GM23338 (cell line): ENCODE measurements around the gene SPC24. TPM values are rescaled to one million over a fixed set of nuclear protein-coding genes. Genes with fewer than 3 reads are reported as not detected.

Source experiments
- ATAC-seq: fragments of 200-7000 bp; cut with Tn5 transposase; 3 replicates; pipeline ENCODE4 v1.9.1; 2020
- DNase-seq: peaks from one replicate; pipeline ENCODE4 v3.0.0-alpha.2; 2015; ENCODE audit warnings: low spot score
- H2AFZ ChIP-seq: fragments of 200-600 bp; sonication (generic); 2 replicates; pipeline ENCODE4 v1.8.0; 2016; ENCODE audit warnings: antibody characterized with exemption, mild to moderate bottlenecking, moderate library complexity
- H3F3A ChIP-seq: fragments of 200-600 bp; sonication (generic); replicated peaks from 2 replicates; pipeline ENCODE4 v1.8.0; 2017; ENCODE audit warnings: antibody characterized with exemption, mixed run types, low read depth
- H3K27ac ChIP-seq: fragments of 200-600 bp; sonication (generic); 2 replicates; pipeline ENCODE4 v1.6.1; 2016; ENCODE audit warnings: low read depth
- H3K27me3 ChIP-seq: fragments of 200-600 bp; sonication (generic); 2 replicates; pipeline ENCODE4 v1.8.0; 2016; ENCODE audit warnings: mild to moderate bottlenecking, mixed run types, moderate library complexity; ENCODE audit not compliant: insufficient read depth
- H3K36me3 ChIP-seq: fragments of 200-600 bp; sonication (generic); 2 replicates; pipeline ENCODE4 v1.8.0; 2016; ENCODE audit warnings: mild to moderate bottlenecking; ENCODE audit not compliant: insufficient read depth
- H3K4me1 ChIP-seq: fragments of 200-600 bp; sonication (generic); 2 replicates; pipeline ENCODE4 v1.8.0; 2016; ENCODE audit warnings: mild to moderate bottlenecking, moderate library complexity; ENCODE audit not compliant: insufficient read depth
- H3K4me2 ChIP-seq: fragments of 200-600 bp; sonication (generic); 2 replicates; pipeline ENCODE4 v1.7.1; 2017; ENCODE audit warnings: mixed run types
- H3K4me3 ChIP-seq: fragments of 200-600 bp; sonication (generic); 2 replicates; pipeline ENCODE4 v1.6.1; 2016; ENCODE audit warnings: mixed run types
- H3K79me2 ChIP-seq: fragments of 200-600 bp; sonication (generic); replicated peaks from 2 replicates; pipeline ENCODE4 v1.8.0; 2017; ENCODE audit warnings: mild to moderate bottlenecking; ENCODE audit not compliant: insufficient read depth
- H3K9me2 ChIP-seq: fragments of 200-600 bp; sonication (generic); 2 replicates; pipeline ENCODE4 v1.8.0; 2017; ENCODE audit not compliant: insufficient read depth
- H4K20me1 ChIP-seq: fragments of 200-600 bp; sonication (generic); replicated peaks from 2 replicates; pipeline ENCODE4 v1.8.0; 2017; ENCODE audit warnings: mild to moderate bottlenecking; ENCODE audit not compliant: insufficient read depth
- H3K27ac Mint-ChIP-seq: 2 replicates; pipeline ENCODE4 v1.8.0; 2020; ENCODE audit warnings: inconsistent platforms, mild to moderate bottlenecking, moderate library complexity, mixed read lengths
- H3K27me3 Mint-ChIP-seq: 3 replicates; pipeline ENCODE4 v1.8.0; 2022; ENCODE audit warnings: low read depth, mild to moderate bottlenecking, moderate library complexity, mixed read lengths, inconsistent platforms; ENCODE audit not compliant: insufficient read depth, poor library complexity
- H3K36me3 Mint-ChIP-seq: 3 replicates; pipeline ENCODE4 v1.8.0; 2021; ENCODE audit warnings: low read depth, mild to moderate bottlenecking, inconsistent platforms, moderate library complexity, mixed read lengths
- H3K4me1 Mint-ChIP-seq: 3 replicates; pipeline ENCODE4 v1.8.0; 2020; ENCODE audit warnings: mild to moderate bottlenecking, inconsistent platforms, mixed read lengths
- H3K4me3 Mint-ChIP-seq: 3 replicates; pipeline ENCODE4 v1.8.0; 2021; ENCODE audit warnings: moderate library complexity, mild to moderate bottlenecking, inconsistent platforms, mixed read lengths
- H3K9me3 Mint-ChIP-seq: 3 replicates; pipeline ENCODE4 v1.8.0; 2020; ENCODE audit warnings: moderate library complexity, mild to moderate bottlenecking, inconsistent platforms, mixed read lengths
- CREB1 ChIP-seq: fragments of 250-450 bp; sonication (Bioruptor Pico); IDR thresholded peaks from 2 replicates; pipeline ENCODE4 v1.5.0; 2020; ENCODE audit warnings: low read depth, mild to moderate bottlenecking, moderate library complexity
- ETS1 ChIP-seq: IDR thresholded peaks from 2 replicates; pipeline ENCODE4 v1.6.1; 2016; ENCODE audit warnings: antibody characterized with exemption
- EZH2 ChIP-seq: fragments of 200-600 bp; sonication (generic); IDR thresholded peaks from one replicate; pipeline ENCODE4 v1.8.0; 2017; ENCODE audit warnings: antibody characterized with exemption, mild to moderate bottlenecking, low read depth; ENCODE audit not compliant: unreplicated experiment
- EZH2phosphoT487 ChIP-seq: fragments of 200-600 bp; sonication (generic); IDR thresholded peaks from one replicate; pipeline ENCODE4 v1.8.1; 2018; ENCODE audit warnings: antibody characterized with exemption; ENCODE audit not compliant: unreplicated experiment
- JUNB ChIP-seq: IDR thresholded peaks from one replicate; pipeline ENCODE4 v1.6.1; 2016; ENCODE audit warnings: antibody characterized with exemption; ENCODE audit not compliant: unreplicated experiment
- NANOG ChIP-seq: IDR thresholded peaks from 2 replicates; pipeline ENCODE4 v1.6.1; 2016; ENCODE audit warnings: antibody characterized with exemption, borderline replicate concordance
- POLR2AphosphoS5 ChIP-seq: IDR thresholded peaks from 2 replicates; pipeline ENCODE4 v1.6.1; 2016; ENCODE audit warnings: antibody characterized with exemption, low read depth
- STAT1 ChIP-seq: IDR thresholded peaks from one replicate; pipeline ENCODE4 v1.6.1; 2016; ENCODE audit warnings: antibody characterized with exemption; ENCODE audit not compliant: unreplicated experiment
- ZNF114 ChIP-seq: fragments of 250-450 bp; sonication (Bioruptor Pico); IDR thresholded peaks from 2 replicates; pipeline ENCODE4 v1.5.0; 2020; ENCODE audit warnings: mild to moderate bottlenecking, moderate library complexity
- ZNF331 ChIP-seq: fragments of 250-450 bp; sonication (Bioruptor Pico); IDR thresholded peaks from 2 replicates; pipeline ENCODE4 v1.5.0; 2020; ENCODE audit warnings: low read depth, mild to moderate bottlenecking, moderate library complexity
- ZNF462 ChIP-seq: fragments of 250-450 bp; sonication (Bioruptor Pico); IDR thresholded peaks from 2 replicates; pipeline ENCODE4 v1.5.0; 2020; ENCODE audit warnings: mild to moderate bottlenecking, moderate library complexity
- polyA plus RNA-seq: library from polyadenylated mRNA; unstranded; fragments of >200 nt; fragmentation: Nextera tagmentation; extraction: Ambion mirVana; gene quantifications from 2 replicates; pipeline ENCODE4 v1.2.1, GENCODE V29; 2016
- total RNA-seq: library from RNA; depleted of rRNA; stranded (reverse); fragments of >200 nt; shearing (Covaris generic); gene quantifications from 2 replicates; pipeline ENCODE4 v1.2.3, GENCODE V29; 2014
- TF ChIP-seq, protein P1 (sequence below): IDR thresholded peaks from one replicate; pipeline ENCODE4 v1.6.1; 2018; ENCODE audit warnings: antibody characterized with exemption; ENCODE audit not compliant: unreplicated experiment
- TF ChIP-seq, protein P2 (sequence below), 2 experiments: fragments of 200-600 bp in 1 of 2; sonication (generic) in 1 of 2; conservative IDR thresholded peaks; 2 replicates each; pipeline versions ENCODE4 v1.5.1 to v1.6.1; 2016 to 2017; ENCODE audit warnings: antibody characterized with exemption in 2 of 2, low read depth in 2 of 2, mild to moderate bottlenecking in 2 of 2, moderate library complexity in 1 of 2

SPC24 gene
- total and polyA plus RNA-seq, 2 experiments from 2014 or later: 38.7 to 40.6 TPM

- peak; percentile 62 for DNase-seq
- Histone ChIP-seq H3K36me3 (peaks cover 10% of the 10 kb centered on the region), H3K4me1 (peaks cover 39% of the 10 kb centered on the region), H3K79me2 (no peaks in the 10 kb centered on the region), H2AFZ (no peak overlapping the region), H3K9me2 (no peaks in the 10 kb centered on the region), H3K4me3 (peak overlapping the region; percentile 43), H4K20me1 (peaks cover 3% of the 10 kb centered on the region), H3K27ac (peak overlapping the region; percentile 81), H3K4me2 (peak overlapping the region; percentile 73), H3F3A (peaks cover 29% of the 10 kb centered on the region), H3K27me3 (no peaks in the 10 kb centered on the region)
- Mint-ChIP-seq H3K9me3 (no peaks in the 10 kb centered on the region), H3K27ac (no peak overlapping the region; the same call in 1 of the 2 replicates), H3K27me3 (peaks cover 15% of the 10 kb centered on the region), H3K36me3 (peaks cover 25% of the 10 kb centered on the region), H3K4me1 (peaks cover 22% of the 10 kb centered on the region), H3K4me3 (no peak overlapping the region)
- ATAC-seq: peak; percentile 23
- no peak for TF ChIP-seq ZNF114 (CRISPR knock-in tag)
- TF ChIP-seq ZNF331: no peak
- no peak for TF ChIP-seq STAT1
- TF ChIP-seq EZH2phosphoT487: no peak
- TF ChIP-seq ETS1: no peak
- TF ChIP-seq ZNF462 (CRISPR knock-in tag): no peak
- TF ChIP-seq JUNB: no peak
- TF ChIP-seq, protein P1, sequence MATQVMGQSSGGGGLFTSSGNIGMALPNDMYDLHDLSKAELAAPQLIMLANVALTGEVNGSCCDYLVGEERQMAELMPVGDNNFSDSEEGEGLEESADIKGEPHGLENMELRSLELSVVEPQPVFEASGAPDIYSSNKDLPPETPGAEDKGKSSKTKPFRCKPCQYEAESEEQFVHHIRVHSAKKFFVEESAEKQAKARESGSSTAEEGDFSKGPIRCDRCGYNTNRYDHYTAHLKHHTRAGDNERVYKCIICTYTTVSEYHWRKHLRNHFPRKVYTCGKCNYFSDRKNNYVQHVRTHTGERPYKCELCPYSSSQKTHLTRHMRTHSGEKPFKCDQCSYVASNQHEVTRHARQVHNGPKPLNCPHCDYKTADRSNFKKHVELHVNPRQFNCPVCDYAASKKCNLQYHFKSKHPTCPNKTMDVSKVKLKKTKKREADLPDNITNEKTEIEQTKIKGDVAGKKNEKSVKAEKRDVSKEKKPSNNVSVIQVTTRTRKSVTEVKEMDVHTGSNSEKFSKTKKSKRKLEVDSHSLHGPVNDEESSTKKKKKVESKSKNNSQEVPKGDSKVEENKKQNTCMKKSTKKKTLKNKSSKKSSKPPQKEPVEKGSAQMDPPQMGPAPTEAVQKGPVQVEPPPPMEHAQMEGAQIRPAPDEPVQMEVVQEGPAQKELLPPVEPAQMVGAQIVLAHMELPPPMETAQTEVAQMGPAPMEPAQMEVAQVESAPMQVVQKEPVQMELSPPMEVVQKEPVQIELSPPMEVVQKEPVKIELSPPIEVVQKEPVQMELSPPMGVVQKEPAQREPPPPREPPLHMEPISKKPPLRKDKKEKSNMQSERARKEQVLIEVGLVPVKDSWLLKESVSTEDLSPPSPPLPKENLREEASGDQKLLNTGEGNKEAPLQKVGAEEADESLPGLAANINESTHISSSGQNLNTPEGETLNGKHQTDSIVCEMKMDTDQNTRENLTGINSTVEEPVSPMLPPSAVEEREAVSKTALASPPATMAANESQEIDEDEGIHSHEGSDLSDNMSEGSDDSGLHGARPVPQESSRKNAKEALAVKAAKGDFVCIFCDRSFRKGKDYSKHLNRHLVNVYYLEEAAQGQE: no peak
- TF ChIP-seq NANOG: no peak
- no peak for TF ChIP-seq EZH2
- TF ChIP-seq, protein P2, sequence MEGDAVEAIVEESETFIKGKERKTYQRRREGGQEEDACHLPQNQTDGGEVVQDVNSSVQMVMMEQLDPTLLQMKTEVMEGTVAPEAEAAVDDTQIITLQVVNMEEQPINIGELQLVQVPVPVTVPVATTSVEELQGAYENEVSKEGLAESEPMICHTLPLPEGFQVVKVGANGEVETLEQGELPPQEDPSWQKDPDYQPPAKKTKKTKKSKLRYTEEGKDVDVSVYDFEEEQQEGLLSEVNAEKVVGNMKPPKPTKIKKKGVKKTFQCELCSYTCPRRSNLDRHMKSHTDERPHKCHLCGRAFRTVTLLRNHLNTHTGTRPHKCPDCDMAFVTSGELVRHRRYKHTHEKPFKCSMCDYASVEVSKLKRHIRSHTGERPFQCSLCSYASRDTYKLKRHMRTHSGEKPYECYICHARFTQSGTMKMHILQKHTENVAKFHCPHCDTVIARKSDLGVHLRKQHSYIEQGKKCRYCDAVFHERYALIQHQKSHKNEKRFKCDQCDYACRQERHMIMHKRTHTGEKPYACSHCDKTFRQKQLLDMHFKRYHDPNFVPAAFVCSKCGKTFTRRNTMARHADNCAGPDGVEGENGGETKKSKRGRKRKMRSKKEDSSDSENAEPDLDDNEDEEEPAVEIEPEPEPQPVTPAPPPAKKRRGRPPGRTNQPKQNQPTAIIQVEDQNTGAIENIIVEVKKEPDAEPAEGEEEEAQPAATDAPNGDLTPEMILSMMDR (conservative IDR thresholded peaks at IDR 0.05; ENCODE audit: low read depth in 2 of 2): no peak
- TF ChIP-seq CREB1 (CRISPR knock-in tag): no peak
- no peak for TF ChIP-seq POLR2AphosphoS5
Measured at GRCh38 chr19:11142528-11143171, 12.9 kb downstream of the SPC24 start.
